Activated CD4-positive, alpha-beta T cell treated with anti-CD3 and anti-CD28 coated beads, Interleukin-2, amount 50 U/mL, for 48 hours (primary cell): ENCODE measurements around the gene PSPN.
"Not testable (repeated sequence)": the region's sequence is repeated elsewhere in the genome, so short reads cannot be mapped to it uniquely, and the experiment has no call there.

ENCODE experiments used
- DNase-seq, 2 experiments: peaks; one replicate each; pipeline ENCODE4 v3.0.0-alpha.2; 2020

The PSPN gene

DNA sequence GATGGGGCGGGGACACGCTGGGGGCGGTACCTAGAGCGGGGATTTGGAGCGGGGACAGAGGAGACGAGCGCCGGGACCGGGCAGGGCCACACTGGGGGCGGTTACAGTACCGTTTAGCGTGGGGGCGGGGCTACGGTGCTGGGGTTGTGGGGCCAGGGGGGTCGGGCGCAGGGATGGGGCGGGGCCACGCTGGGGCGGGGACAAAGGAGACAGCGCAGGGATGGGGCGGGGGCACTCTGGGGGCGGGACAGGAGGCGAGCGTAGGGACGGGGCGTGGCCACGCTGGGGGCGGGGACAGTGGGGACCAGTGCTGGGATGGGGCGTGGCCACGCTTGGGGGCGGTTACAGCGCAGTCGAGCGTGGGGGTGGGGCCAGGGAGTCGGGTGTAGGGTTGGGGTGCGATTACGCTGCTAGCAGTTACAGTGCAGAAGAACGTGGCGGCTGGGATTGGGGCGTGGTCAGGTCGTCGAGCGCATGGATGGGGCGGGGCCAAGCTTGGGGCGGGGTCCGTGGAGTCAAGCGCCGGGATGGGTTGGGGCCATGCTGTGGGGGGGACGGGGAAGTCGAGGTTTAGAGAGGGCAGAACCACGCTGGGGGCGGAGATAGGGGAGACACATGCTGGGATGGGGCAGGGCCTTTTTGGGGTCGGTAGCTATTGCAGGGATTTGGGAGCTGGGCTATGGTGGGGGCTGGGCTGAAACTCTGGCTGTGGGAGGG lies 2.5 kb downstream of the PSPN start:
- DNase-seq: peak; percentile 100

DNA sequence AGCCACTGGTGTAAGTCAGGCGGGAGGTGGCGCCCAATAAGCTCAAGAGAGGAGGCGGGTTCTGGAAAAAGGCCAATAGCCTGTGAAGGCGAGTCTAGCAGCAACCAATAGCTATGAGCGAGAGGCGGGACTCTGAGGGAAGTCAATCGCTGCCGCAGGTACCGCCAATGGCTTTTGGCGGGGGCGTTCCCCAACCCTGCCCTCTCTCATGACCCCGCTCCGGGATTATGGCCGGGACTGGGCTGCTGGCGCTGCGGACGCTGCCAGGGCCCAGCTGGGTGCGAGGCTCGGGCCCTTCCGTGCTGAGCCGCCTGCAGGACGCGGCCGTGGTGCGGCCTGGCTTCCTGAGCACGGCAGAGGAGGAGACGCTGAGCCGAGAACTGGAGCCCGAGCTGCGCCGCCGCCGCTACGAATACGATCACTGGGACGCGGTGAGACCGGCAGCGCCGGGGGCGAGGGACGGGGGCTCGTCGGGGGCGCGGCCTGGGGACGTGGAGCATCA lies 3.1 kb downstream of the PSPN start, which contains the start of gene ALKBH7:
TSS of gene ALKBH7 (plus strand) at position 201 of the 502 bp plus-strand sequence. CDS start at position 228, 27 bp downstream.
- peak; percentile 95 to 97 for DNase-seq

DNA sequence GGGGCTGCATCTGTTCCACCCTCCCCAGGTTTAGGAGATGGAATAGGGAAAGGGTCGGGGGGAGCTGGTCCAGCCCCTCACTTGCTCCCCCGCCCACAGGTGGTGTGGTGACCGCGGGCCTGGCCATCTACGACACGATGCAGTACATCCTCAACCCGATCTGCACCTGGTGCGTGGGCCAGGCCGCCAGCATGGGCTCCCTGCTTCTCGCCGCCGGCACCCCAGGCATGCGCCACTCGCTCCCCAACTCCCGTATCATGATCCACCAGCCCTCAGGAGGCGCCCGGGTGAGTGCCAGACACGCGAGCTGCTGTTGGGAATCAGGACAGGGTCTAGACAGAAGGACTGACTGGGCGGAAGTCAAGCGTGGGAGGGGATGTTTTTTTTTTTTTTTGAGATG lies 11.4 kb downstream of the PSPN start:
- DNase-seq: no peak

DNA sequence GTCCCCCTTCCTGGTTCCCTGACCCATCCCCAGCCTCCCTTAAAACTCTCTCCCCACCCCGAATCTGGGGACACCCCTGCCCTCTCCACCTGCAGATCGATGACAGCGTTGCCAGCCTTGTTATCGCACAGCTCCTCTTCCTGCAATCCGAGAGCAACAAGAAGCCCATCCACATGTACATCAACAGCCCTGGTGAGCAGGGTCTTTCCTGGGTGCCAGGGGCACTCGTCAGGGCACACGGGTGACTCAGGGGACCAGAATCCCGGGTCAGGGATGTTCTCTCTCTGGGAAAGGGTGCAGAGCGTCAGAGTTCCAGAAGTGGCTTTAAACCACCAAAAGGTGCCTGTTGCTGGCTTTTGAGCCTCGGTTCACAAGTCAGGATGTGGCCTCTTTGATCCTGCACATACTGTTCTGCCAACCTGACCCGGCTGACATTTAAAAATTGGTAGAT lies 13.4 kb downstream of the PSPN start:
- peak; percentile 25 to 37 for DNase-seq

DNA sequence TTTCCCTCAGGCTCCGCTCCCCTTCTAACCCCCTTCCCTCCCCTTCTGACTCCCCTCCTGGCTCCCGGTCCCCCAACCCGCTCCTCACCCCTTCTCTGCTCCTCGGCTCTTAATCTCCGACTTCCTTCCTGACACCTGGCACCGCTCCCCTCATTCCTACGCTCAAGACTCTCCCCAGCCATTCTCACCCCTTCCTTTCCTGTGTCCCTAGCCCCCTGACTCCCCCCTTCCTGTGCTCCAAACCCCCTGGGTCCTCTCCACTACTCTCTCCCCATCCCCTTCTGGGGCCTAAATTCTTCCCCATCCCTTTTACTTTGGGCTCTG lies 13.7 kb downstream of the PSPN start:
- DNase-seq: peak in 1 of 2 experiments; percentile 23

DNA sequence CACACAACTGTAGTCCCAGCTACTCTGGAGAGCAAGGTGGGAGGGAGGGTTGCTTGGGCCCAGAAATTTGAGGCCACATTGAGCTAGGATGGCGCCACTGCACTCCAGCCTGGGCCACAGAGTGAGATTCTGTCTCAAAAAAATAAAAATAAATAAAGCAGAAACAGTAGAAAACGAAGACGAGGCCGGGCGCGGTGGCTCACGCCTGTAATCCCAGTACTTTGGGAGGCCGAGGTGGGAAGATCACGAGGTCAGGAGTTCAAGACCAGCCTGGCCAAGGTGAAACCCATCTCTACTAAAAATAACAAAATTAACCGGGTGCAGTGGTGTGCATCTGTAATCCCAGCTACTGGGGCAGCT lies 14.9 kb downstream of the PSPN start:
- DNase-seq: not testable (repeated sequence)

DNA sequence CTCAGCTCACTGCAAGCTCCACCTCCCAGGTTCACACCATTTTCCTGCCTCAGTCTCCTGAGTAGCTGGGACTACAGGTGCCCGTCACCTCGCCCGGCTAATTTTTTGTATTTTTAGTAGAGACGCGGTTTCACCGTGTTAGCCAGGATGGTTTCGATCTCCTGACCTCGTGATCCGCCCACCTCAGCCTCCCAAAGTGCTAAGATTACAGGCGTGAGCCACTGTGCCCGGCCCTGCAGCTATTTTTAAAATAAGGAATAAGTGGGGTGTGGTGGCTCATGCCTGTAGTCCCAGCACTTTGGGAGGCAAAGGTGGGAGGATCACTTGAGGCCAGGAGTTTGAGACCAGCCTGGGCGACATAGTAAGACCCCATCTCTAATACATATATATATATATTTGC lies 15.3 kb downstream of the PSPN start:
- DNase-seq: not testable (repeated sequence)

DNA sequence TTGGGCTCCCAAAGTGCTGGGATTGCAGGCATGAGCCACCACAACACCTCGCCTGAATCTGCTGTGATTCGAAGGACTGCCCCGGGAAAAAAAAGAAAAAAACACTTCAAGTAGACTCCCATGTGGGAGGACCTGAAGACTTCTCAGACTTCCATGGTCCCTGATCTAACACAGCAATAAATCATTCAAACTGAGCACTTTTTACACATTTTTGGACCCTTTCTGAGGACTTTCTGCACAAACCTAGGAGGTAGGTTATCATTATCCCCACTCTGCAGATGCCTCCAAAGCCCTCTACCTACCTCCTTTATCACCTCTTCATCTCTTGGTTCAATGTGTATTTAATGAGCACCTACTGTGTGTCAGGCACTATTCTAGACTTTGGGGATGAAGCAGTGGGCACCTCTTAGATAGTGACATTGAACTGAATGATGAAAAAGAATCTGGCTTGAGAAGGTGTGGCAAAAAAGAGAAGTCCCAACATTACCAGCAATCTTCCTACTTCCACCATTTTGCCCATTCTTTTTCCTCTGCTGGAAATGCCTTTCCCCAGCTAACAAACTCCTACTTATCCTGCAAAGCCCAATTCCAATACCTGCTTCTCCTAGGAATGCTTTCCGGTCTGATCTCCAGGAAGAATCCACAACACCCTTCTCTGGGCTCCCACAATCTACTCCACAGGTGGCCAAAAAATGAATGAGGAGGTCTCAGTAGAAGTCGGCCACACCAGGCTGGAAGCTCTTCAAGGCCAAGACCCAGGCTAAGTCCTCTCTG lies 16.0 kb downstream of the PSPN start:
- DNase-seq: no peak

DNA sequence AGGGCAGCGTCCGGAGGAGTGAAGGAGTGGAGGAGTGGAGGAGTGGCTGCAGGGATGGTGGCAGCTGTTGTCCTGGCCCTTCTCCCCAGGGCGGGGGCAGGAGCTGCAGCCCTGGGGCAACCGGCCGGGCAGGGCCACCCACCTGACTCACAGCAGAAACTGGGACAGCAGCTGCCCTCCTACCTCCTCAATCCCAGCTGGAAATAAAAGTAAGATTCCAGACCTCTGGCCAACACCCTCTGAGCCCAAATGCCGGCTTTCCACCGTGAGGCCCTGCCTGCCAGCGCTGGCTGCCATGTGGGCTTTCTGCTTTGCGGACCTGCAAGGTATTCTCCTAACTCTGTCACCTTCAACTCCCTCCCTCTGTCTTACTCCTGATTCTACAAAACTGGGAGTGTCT lies 17.7 kb downstream of the PSPN start:
- no peak for DNase-seq

DNA sequence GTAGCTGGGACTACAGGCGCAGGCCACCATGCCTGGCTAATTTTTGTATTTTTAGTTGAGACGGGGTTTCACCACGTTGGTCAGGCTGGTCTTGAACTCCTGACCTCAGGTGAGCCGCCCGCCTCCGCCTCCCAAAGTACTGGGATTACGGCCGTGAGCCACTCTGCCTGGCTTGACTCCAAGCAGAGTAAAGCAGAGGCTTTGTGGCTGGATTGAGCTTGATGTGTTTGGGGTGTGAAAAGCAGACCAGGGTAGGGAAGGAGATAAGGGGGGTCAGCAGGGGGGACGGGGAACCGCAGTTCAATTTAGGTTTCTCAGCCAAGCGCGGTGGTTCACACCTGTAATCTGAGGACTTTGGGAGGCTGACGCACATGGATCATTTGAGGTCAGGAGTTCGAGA lies 18.6 kb downstream of the PSPN start:
- DNase-seq: no peak

DNA sequence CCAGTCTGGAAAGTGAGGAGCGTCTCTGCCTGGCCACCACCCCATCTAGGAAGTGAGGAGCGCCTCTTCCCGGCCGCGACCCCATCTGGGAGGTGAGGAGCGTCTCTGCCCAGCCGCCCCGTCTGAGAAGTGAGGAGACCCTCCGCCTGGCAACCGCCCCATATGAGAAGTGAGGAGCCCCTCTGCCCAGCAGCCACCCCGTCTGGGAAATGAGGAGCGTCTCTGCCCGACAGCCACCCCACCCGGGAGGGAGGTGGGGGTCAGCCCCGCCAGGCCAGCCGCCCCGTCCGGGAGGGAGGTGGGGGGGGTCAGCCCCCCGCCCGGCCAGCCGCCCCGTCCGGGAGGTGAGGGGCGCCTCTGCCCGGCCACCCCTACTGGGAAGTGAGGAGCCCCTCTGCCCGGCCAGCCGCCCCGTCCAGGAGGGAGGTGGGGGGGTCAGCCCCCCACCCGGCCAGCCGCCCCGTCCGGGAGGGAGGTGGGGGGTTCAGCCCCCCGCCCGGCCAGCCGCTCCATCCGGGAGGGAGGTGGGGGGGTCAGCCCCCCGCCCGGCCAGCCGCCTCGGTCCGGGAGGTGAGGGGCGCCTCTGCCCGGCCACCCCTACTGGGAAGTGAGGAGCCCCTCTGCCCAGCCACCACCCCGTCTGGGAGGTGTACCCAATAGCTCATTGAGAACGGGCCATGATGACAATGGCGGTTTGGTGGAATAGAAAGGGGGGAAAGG lies 20.3 kb downstream of the PSPN start:
- not testable (repeated sequence) for DNase-seq

DNA sequence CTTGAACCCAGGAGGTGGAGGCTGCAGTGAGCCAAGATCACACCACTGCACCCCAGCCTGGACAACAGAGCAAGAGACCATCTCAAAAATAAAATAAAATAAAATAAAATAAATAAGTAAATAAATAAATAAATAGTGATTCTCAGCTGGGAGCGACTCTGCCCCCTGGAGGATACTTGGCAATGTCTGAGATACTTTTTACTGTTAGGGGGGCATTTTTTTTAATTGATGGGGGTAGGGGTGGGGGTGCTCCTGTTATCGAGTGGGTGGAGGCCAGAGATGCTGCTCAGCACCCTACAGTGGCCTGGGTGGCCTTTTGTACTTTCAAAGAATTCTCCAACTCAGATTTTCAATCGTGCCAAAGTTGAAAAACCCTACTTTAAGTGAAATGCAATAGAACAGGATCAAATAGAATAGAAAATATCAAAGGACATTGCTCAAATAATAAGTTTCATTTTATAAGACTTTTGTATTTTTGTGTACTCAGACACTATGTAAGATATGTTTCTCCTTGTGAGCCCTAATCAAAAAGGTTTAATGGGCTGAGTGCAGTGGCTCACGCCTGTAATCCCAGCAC lies 21.5 kb downstream of the PSPN start:
- DNase-seq: no peak

DNA sequence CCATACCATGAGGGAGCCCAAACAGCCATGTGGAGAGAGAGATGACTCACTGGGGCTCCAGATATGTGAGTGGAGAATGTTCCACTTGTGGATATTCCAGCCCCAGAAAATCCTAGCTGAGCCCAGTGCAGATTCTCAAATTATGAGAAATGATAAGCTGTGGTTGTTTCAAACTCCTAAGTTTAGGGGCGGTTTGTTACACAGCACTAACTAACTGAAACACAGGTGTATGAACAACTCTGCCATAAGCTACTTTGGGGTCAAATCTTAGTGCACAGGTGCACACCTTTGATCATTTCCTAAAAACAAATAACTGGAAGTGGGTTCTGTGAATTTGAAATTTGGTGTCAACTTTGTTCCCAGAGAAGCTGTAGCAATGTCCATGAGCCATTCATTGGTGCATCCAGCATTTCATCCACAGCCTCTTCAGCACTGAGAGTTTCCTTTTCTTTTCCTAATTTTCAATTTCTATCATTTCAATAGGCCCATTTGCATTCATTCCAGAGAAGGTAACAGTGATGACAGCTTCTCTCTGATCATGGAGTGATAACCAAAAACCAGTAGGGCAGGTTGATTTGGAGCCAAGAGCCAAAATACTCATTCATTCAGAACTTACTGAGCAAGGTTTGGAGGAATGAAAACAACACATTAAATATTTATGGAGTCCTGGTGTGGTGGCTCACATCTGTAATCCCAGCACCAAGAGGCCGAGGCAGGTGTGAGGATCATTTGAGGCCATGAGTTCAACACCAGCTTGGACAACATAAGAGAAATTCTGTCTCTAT lies 23.2 kb downstream of the PSPN start:
- no peak for DNase-seq

DNA sequence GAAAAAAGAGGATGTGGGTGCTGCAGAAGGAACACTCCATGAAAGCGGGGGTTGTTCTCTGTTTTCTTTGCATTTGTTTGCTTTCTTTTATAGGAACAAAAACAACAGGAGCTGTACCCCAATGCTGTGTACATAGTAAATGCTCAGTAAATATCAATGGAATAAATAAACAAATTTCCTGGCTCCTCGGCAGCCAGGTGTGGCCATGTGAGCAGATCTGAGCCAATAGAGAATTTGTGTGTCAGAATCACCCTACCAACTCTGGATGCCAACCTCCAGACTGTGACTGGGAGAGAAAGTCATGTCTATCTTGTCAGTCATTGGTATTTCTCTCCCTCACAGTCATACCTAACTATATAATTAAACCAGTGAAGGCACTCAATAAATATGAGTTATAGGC lies 25.0 kb downstream of the PSPN start:
- DNase-seq: no peak

DNA sequence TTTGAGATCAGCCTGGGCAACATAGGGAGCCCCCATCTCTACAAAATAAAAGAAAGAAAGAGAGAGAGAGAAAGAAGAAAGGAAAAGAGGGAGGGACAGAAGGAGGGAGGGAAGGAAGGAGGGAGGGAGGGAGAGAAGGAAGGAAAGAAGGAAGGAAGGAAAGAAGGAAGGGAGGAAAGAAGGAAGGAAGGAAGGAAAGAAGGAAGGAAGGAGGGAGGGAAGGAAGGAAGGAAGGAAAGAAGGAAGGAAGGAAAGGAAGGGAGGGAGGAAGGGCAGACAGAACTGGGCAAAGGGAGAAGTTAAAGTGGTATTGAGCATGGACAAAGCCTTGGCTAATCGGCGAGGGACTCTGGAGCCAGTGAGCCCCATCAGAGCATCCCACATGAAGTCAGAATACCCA lies 26.5 kb downstream of the PSPN start:
- not testable (repeated sequence) for DNase-seq

DNA sequence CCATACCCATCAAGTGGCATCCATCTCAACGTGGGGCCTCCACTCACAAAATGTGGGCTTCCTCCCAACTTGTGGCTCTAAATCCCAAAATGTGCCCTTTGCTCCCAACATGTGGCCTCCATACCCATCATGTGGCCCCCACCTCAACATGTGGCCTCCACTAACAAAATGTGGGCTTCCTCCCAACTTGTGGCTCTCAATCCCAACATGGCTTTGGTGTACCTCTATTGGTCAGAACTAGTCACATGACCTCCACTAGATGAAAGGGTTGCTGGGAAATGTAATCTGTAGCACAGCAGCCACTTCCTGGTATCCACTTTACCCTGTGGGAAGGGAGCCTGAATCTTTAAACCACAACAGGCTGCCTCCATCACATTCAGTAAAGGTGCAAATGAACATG lies 32.3 kb downstream of the PSPN start:
- DNase-seq: no peak

DNA sequence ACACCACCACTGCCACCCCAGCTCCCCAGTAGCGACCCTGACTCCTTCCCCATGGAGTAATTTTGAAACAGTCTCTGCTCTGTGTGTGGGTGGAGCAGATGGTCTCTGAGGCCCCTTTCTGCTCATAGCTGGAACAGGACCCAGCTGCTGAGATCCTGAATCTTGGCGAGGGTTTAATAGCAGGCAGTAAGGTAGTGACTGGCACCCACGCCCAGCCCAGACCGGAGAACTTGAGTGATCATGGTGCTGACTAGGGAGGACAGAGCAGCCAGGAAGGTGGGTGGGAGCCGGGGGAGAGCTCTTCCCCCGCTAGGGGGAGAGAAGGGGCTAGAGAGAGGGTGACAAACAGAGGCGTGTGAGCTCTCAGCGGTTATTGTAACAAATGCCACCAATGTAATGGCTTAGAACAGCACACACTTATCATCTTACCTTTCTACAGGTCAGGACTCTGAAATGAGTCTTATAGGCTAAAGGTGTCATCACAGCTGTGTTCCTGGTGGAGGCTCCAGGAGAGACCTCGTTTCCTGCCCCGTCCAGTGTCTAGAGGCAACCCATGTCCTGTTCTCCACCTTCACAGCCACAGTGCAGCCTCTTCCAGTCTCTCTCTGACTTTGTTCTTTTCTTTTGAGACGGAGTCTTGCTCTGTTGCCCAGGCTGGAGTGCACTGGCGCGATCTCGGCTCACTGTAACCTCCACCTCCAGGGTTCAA lies 35.1 kb downstream of the PSPN start:
- peak in 1 of 2 experiments; percentile 15 for DNase-seq

DNA sequence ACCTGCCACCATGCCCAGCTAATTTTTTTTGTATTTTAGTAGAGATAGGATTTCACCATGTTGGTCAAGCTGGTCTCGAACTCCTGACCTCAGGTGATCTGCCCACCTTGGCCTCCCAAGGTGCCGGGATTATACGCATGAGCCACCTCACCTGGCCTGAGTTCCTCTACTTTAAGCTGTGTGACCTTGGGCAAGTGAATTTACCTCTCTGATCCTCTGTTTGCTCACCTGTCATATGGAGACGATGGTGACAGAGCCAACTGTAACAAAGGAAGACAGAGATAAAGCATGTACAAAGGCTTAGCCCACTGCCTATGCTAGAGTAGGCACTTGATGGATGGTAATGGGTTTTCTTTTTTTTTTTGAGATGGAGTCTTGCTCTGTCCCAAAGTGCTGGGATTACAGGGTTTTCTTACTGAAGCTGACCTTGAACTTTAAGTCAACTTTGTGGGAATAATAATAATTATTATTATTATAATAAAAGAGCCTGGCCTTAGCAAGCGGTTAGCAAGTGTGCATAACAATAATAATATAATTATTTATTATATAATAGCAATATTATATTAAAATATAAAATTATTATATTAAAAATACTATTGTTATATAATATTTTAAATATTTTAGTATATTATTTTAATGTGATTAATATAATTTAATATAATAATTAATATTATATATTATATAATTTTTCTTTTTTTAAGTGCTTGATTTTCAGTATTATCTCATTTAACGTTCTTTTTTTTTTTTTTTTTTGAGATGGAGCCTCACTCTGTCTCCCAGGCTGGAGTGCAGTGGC lies 41.0 kb downstream of the PSPN start:
- DNase-seq: no peak

DNA sequence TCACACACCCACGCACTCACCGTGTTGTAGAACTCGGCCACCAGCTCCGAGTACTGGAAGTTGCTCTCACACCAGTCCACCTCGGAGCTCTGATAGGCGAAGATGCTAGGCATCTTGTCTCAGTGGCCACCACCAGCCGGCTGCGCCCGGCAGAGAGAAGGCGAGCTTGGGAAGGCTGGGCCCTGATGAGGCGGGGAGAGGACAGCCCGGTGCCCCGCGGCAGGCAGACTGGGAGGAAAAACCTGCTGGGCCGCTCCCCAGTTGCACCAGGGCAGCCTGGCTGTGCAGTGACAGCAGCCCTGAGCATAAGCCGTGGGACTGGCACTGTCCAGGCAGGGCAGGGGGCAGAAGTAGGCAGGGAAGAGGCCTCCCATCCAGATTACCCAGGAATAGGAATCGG lies 42.3 kb downstream of the PSPN start, which contains the start of gene ACER1:
TSS of gene ACER1 (minus strand) at position 174 of the 400 bp plus-strand sequence. CDS start at position 113, 61 bp downstream.
- DNase-seq: no peak

DNA sequence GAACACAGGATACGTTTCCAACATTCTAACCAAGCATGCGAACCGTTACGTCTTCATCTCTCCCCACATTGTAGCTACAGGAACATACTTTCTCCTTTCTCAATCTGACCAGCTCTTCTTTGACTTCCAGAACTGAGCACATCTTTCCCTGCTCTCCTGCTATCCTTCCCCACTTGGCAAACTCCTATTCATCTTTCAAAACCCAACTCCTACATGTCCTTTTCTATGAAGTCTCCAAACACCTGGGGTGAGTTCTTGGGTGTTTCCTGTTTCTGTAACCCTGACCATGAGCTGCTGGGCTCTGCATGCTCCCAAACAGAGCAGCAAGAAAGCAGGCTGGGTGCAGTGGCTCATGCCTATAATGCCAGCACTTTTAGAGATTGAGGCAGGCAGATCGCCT lies 48.9 kb downstream of the PSPN start:
- DNase-seq: no peak

DNA sequence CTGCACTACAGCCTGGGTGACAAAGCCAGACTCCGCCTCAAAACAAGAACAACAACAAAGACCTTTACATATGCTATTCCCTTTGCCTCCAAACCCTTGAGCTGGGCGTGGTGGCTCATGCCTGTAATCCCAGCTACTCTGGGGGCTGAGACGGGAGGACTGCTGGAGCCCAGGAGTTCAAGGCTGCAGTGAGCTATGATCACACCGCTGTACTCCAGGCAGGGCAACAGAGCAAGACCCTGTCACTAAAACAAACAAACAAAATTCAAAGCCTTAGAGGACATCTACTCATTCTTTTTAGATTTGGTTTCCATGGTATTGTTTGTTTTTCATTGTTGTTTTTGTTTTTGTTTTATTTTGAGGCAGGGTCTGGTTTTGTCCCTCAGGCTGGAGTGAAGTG lies 50.1 kb downstream of the PSPN start:
- DNase-seq: no peak
